Activated T-helper 1 cell treated with Interleukin-2 at 50 U/mL for 16 hours (primary cell): ENCODE results near the gene LAIR1.
"Not testable (repeated sequence)": the region's sequence is repeated elsewhere in the genome, so short reads cannot be mapped to it uniquely, and the experiment has no call there.

Source experiments
- DNase-seq: peaks from one replicate; pipeline ENCODE4 v3.0.0-alpha.2; 2020; ENCODE audit warnings: low read depth

LAIR1 gene

DNA sequence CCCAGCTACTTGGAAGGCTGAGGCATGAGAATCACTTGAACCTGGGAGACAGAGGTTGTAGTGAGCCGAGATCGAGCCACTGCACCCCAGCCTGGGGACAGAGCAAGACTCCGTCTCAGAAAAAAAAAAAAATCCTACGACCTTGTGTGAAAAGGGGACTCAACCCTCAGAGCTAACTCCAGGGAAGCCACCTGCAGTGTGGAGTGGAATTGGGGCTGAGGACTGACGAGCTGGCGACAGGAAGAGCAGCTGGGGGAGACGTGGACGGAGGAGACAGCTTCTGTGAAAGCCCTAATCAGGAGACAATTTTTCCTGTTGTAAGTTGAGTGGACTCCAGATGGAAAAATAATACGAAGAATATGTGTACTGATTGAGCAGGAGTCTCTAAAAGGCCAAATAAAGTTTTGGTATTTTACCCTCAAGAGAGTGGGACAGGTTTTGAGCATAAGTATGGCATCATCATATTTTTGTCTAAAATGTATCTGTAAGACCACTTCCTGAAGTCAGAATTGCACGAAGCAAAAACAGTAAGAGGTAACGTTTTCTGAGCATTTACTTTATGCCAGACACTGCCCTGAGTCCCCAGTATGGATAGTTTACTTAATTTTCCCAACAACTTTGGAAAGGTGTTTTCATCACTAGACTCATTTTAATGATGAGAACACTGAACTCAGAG lies 12.0 kb upstream of the LAIR1 start:
- DNase-seq: no peak

GRCh38 chr19:54375181-54375938 lies 10.6 kb upstream of the LAIR1 start:
- DNase-seq: not testable (repeated sequence)

- DNase-seq: no peak
Measured at GRCh38 chr19:54373781-54374631, 9.3 kb upstream of the LAIR1 start.

DNA sequence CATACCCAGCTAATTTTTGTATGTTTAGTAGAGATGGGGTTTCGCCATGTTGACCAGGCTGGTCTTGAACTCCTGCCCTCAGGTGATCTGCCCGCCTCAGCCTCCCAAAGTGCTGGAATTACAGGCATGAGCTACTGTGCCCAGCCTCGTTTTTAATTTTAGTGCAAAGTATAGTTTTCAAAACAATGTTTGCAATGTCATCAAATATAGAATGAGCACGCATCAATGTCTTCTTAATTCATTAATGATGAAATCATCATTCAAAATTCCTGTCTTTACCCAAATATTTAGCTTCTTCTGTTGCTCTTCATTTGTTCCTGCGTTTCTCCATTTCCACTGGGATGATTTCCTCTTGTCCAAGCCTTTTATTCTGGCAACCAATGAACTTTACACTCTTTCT lies 6.7 kb upstream of the LAIR1 start:
- not testable (repeated sequence) for DNase-seq

DNA sequence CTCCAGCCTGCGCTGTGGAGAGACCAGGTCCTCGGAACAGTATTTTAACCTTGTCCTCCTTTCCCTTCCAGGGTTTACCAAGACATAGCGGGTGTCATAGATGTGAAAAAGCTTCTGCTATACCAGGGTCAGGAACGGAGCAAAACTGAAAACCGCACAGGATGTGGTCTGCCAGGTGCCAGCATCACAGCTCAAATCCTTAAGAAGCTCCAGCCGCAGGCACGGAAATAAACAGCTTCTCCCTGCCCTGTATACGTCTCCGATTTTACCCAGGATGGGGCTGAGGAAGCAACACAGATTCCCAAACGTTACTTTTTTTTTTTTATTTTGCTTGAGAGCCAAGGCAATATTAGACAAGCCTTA lies 5.7 kb upstream of the LAIR1 start:
- DNase-seq: peak; percentile 33

DNA sequence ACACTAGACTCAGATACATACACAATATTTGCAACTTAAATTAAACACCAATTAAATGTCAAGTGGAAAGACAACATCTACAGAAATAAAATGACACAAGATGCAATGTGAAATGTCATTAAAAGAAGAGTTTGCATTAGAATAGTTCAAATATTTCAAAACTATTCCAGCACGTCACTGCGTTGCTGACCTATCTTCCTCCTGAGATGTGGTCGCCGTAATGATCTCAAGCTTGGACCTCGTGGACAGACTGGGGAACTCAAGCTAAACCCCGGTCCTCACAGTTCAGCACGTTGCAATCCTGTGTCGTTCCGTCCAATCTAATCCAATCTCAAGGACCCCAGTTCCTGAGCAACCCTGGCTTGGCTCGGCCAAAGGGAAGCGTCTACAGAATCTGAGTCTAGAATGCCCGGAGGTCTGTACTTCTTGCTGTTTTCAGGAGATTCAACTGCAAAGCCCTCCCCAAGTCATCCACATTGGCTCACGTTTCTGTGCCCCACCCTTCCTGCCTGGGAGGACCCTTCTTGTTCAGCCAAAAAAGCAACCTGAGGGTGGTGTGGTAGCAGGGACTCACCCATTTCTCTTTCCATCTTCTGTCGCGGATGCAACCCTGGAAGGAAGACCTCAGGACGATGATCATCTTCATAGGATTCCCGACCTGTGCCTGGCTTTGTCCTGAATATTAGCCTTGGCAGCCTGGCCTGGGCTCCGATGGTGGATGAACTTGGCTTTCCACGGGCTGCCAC lies 5.1 kb upstream of the LAIR1 start:
- not testable (repeated sequence) for DNase-seq

- no peak for DNase-seq
Measured at GRCh38 chr19:54369082-54369687, 4.5 kb upstream of the LAIR1 start.

DNA sequence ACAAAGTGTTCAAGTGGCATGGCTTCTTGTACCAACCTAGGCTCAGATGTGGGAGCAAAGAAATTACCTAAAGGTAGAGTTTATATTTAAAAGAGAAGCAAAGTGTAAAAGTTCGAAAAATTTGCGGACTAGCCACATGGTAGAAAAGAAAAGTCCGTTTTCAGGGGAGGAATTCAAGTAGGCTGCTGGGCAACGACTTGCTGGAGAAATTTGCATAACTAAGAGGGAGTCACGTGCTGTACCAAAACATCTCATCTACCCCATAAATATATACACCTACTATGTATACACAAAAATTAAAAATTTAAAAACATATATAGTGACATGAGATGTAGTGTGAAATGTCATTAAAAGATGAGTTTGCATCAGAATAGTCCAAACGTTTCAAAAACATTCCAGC lies 2.1 kb upstream of the LAIR1 start:
- DNase-seq: no peak

DNA sequence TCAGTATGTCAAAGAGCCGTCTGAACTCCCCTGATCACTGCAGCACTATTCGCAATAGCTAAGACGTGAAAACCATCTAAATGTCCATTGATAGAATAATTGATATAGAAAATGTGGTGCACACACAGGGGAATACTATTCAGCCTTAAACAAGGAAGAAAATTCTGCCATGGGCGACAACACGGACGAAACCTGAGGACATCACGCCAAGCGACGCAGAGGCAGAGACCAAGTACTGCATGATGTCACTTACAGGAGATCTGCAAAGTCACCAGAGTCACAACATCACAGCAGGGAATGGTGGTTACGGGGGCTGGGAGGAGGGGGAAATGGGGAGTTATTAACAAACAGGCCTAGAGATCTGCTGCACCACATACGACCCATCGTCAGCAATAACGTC lies 1.1 kb upstream of the LAIR1 start:
- DNase-seq: not testable (repeated sequence)

DNA sequence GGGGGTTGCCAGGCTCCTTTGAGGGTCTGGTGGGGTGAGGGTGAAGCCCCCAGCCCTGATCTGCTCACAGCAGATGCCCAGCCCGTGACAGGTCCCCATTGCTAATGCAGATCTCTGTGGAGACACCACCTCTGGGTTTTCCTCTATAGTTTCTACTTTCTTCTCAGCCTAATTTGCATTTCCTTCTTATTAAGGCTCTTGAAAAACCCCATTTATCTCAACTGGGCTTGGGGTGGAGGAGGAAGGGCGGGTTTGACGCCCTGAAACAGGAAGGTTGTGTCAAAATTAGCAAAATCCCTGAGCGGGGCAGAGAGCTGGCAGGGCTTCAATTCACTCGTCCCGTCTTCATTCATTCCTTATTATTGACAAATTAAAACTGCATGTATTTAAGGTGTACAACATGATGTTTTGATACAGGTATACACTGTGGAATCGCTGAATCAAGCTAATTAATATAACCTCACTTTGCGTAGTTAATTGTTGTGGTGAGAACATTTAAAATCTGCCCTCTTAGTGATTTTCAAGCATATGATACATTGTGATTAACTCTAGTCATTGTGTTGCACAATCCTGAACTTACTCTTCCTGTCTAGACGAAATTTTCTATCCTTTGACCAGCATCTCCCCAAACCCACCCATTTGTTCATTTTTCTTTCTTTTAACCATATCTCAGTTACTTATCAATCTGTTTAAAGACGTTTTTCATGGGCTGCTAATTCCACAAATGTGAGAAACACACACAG lies 2.9 kb downstream of the LAIR1 start:
- DNase-seq: not testable (repeated sequence)

GRCh38 chr19:54359149-54359820 lies 5.4 kb downstream of the LAIR1 start:
- peak; percentile 61 for DNase-seq

- no peak for DNase-seq
Measured at GRCh38 chr19:54357381-54357780, 7.3 kb downstream of the LAIR1 start.

DNA sequence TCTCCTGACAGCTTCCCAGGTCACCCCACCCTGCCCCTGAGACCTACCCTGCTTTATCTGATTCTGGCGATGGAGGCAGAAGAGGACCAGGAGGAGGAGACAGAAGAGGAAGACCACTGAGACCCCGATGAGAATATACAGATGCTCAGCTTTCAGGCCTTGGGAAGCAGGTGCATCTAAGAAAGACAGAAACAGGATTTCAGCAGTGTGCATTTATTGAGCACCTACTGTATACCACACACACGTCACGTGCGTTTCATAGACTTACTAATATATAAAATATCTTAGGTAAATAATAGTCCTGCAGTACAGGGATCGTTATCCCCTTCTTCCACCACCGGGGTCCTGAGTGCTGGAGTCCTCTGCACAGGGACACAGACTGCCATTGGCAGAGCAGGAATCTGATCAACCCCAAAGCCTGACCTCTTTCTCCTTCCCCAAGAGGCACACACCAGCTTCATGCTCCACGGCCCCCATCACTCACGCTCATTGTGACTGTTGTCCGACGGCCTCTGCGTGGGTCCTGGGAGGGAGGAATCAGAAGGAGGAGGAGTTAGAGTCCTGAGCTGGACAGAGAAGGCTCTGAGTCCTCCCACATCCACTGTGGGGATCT lies 8.2 kb downstream of the LAIR1 start:
- DNase-seq: no peak

GRCh38 chr19:54355675-54356074 lies 9.1 kb downstream of the LAIR1 start:
- DNase-seq: no peak

- no peak for DNase-seq
Measured at GRCh38 chr19:54354761-54355160, 10.0 kb downstream of the LAIR1 start.

GRCh38 chr19:54352546-54352945 lies 12.2 kb downstream of the LAIR1 start:
- DNase-seq: no peak

DNA sequence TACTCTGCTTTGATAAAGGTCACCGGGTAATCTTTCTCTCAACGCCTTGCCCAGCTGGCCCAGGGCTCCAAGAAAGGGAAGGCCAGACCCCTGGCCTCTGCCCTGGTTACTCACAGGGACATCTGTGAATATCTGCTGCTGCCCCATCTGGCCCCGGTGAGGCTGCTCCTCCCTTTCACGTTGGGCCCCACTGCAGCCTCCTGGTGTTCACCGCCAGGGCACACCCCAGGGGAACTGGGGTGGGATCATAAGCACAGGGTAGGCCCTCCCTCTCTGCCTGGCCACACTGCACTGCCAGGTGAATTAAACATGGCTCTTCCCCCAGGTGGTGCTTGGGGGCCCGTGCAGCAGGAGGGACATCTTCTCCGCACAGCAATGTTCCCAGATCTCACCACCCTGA lies 12.7 kb downstream of the LAIR1 start:
- no peak for DNase-seq

- DNase-seq: no peak
Measured at GRCh38 chr19:54351474-54351873, 13.3 kb downstream of the LAIR1 start.

DNA sequence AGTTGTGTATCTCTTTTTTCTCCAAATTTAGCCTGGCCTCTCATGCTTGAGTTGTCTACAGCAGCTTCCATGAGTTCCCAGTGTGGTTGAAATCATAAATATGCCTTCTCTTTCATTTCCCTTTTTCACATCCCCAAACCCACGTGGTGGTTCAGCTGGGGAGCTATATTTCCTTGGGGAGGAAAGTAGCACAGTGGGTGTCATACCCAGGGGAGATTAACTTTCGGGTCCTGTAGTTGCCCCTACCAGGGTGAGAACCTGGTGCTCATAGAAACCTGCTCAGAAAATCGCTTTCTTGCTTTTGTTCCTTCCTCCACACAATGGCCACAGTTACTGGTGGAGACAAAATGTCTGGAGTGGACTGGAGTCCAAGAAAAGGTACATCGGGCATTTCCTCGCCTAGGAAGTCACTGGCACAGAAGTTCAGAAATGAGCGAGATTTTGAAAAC lies 18.8 kb downstream of the LAIR1 start:
- no peak for DNase-seq

- DNase-seq: no peak
Measured at GRCh38 chr19:54343868-54344267, 20.9 kb downstream of the LAIR1 start.
